ENCODE data around the gene C2CD3.
"Not testable (repeated sequence)": the region's sequence is repeated elsewhere in the genome, so short reads cannot be mapped to it uniquely, and the experiment has no call there.

The C2CD3 gene

GRCh38 chr11:74162681-74163467 is 7.9 kb downstream of the C2CD3 start:
- no peak for DNase-seq (ENCODE audit: low read depth in 2 of 2)

GRCh38 chr11:74159642-74160041 is 11.2 kb downstream of the C2CD3 start:
- no peak for DNase-seq (ENCODE audit: low read depth in 2 of 2)

DNA sequence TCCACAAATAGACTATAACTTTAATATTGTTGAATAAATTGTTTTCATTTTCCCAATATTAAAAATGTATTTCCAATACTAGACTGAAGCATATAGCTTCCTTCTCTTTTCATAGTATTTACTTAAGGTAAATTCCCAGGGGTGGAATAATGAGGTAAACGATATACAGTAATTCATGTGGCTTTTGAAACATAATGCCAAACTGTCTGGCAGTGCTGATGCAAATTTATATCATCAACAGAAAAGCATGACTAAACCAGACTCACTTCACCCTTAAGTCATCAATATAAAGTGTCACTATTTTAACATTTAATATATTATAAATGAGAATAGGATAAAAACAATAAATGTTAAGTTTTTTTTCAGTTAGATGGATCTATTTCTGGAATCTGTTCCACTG is 13.6 kb downstream of the C2CD3 start:
- no peak for DNase-seq (ENCODE audit: low read depth in 2 of 2)

- DNase-seq (ENCODE audit: low read depth in 2 of 2): no peak
Observed at GRCh38 chr11:74154620-74155281, 16.1 kb downstream of the C2CD3 start.

DNA sequence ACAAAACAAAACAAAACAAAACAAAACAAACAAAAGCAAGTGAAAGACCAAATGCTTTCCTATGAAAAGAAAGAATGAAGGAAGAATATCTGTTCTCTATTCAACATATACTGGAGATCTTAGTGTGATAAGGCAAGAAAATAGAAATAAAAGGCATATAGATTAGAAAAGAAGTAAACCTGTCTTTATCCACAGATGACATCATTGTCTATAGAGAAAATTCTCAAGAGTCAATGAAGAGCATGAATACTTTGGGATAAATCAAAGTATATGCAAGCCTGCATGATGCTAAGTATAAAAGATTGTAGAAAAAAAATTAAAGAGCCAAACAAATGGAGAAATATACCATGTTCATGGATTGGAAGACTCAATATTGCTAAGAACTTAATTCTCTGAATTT is 17.6 kb downstream of the C2CD3 start:
- no peak for DNase-seq (ENCODE audit: low read depth in 2 of 2)

- no peak for DNase-seq (ENCODE audit: low read depth in 2 of 2)
Observed at GRCh38 chr11:74147199-74147929, 23.4 kb downstream of the C2CD3 start.

GRCh38 chr11:74144592-74144991 is 26.2 kb downstream of the C2CD3 start:
- DNase-seq (ENCODE audit: low read depth in 2 of 2): no peak

DNA sequence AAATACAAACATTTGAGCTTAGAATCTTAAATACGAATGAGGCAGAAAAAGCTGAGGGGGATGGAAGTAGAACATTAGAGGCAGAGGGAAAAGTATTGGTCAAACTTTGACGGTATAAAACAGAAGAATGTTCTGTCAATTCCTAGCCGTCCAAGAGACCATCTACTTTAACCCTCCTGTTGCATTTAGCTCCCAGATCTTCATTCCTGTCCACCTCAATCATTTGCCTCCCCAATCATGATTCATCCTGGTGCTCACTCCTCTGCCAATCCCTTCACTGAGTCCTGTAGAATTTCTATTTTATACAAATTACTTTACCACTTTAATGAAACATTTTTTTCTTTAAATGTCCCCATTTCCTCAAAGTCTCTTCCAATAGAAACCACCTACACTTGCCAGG is 28.2 kb downstream of the C2CD3 start:
- no peak for DNase-seq (ENCODE audit: low read depth in 2 of 2)

GRCh38 chr11:74141908-74142307 is 28.9 kb downstream of the C2CD3 start:
- DNase-seq (ENCODE audit: low read depth in 2 of 2): no peak

DNA sequence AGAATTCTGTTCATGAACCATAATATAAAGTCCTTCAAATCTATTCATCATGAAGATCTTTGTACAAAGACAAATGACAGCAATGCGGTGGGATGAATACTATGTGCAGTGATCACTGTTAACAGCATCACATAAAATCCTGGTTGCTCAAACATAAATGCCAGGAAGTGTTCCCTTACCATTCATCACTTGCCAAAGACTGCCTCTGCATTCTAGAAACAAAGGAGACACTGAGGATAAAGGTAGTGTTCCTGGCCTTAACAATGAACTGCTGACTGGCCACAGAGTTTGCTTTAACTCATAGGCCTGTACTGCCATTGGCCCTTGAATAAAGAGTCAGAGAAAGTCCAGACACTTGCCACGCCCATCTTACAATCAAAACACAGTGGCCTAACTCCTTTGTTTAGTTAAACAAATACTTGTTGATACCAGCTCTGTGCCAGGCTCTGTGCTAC is 29.5 kb downstream of the C2CD3 start:
- DNase-seq (ENCODE audit: low read depth in 2 of 2): no peak

DNA sequence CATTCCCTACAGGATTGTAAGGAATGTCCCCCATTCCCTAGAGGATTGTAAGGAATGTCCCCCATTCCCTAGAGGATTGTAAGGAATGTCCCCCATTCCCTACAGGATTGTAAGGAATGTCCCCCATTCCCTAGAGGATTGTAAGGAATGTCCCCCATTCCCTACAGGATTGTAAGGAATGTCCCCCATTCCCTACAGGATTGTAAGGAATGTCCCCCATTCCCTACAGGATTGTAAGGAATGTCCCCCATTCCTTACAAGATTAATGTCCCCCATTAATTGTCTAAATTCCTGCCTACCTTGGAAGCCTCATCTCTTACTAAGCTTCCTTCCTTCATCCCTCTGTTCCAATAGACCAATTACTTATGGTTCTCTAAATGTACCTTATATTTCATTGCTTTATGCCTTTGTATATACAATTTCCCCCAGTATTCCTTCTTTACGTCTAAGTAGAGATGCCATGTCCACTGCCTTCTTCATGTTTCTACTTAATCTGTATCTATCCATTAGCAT is 30.8 kb downstream of the C2CD3 start:
- DNase-seq (ENCODE audit: low read depth in 2 of 2): not testable (repeated sequence)

DNA sequence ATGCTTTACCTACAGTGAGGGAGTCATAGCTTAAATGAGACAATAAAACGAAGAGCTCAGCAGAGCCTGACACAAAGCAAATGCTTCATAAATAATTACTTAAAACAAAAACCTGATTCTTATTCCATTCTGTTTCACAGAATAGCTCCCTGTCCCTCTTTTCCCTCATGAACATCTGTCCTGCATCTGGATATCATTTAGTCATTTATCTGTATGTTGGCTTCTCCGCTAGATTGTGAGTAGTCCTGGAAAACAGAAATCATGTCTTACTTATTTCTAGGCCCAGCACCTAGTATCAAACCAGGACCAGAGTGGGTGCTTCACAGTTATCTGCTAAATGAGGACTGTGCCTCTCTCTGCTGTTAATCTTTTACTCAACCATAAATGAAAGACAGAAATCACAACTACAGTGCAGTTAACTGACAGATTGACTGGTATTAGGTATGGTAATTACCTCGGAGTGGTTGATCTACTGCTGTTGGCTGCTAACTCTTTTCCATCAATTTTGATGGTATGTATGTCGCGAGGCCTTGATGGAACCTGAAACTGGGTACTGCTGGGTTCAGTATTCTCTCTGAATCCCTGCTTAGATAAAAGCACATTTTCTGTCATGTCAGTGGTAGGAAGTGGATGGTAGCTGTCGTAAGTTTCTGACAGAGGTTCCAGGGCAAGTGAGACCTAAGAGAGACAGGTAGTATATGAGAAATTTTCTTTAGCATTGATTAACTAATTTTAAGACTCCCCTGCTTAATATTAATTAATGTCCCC is 31.5 kb downstream of the C2CD3 start:
- no peak for DNase-seq (ENCODE audit: low read depth in 2 of 2)

DNA sequence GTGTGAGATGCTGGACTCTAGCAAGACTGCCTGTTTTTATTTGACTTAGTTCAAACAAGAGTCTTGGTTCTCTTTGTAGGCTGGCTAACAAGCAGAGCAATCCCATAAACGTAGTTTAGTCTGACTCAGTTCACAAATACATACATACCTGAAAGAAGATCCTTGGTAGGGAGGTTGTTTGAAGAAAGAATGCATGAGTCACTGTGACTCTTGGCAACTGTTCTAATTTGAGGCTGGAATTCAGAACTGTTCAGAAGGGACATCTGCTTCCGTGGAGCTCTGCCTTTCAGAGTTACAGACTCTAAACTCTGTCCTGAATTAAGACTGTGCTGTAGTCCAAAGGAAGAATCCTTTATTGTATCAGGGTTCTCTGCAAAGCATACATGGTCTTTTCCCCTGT is 32.2 kb downstream of the C2CD3 start:
- DNase-seq (ENCODE audit: low read depth in 2 of 2): no peak

GRCh38 chr11:74138021-74138420 is 32.8 kb downstream of the C2CD3 start:
- no peak for DNase-seq (ENCODE audit: low read depth in 2 of 2)

- no peak for DNase-seq (ENCODE audit: low read depth in 2 of 2)
Observed at GRCh38 chr11:74135127-74135840, 35.5 kb downstream of the C2CD3 start.

- DNase-seq (ENCODE audit: low read depth in 2 of 2): no peak
Observed at GRCh38 chr11:74134661-74135060, 36.1 kb downstream of the C2CD3 start.

DNA sequence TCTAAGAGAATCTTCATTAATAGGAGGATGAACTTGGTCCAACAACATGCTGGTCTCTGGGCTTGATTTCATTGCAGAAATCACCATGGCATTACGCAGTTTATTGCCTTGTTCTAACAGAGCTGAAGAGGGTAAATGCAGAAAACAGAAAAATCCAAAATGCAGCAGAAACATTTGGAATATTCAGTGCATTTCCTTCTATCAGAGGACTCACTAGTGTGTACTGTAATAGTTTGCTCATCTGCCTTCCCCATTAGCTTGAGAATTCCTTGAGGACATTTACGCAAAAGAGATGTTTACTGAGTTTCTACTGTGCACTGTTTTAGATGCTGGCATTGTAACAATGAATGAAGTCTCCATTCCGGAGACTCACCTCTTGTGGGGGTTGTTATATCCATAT is 37.4 kb downstream of the C2CD3 start:
- no peak for DNase-seq (ENCODE audit: low read depth in 2 of 2)

- no peak for DNase-seq (ENCODE audit: low read depth in 2 of 2)
Observed at GRCh38 chr11:74132833-74133232, 38.0 kb downstream of the C2CD3 start.

GRCh38 chr11:74129121-74129520 is 41.7 kb downstream of the C2CD3 start:
- DNase-seq (ENCODE audit: low read depth in 2 of 2): not testable (repeated sequence)

DNA sequence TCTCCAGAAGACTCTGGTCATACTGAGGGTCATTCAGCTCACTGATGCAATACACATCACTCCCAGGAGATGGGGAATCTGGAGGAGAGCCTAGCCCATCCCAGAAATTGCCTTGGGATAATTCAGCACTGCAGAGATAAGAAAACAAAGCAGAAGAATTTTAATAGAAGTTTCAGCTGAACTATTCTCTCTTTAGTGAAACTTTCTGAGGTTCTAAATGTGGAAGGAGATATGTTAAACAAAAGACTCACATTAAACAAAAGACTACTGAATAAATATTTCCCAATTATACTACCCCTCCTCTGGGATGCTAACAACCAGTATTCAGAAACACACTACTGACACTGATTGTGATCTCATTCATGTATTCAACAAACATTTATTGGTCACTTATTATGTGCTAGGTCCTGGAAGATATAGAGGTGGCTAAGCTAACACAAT is 47.8 kb downstream of the C2CD3 start:
- no peak for DNase-seq (ENCODE audit: low read depth in 2 of 2)

GRCh38 chr11:74121804-74122203 is 49.0 kb downstream of the C2CD3 start:
- DNase-seq (ENCODE audit: low read depth in 2 of 2): no peak
